ENCODE data around the gene PSMB10.

Gene PSMB10

DNA sequence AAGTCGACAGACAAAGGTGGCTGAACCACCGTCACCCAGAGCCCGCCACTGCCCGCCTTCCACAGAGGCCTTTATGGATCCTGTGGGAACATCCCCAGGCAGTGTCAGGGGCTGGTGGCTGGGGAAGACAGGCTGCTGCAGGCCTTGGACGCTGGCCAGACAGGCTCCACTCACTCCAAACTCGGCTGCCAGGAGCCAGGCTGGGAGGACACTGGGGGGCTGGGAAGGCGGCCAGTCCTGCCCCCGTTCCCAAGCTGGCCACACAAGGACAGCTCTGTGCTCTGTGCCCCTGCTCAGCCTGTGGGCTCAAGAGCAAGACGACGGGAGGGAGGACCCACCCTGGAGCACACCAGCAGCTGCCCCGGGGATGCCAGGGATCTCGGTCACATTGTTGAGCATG lies 14.8 kb upstream of the PSMB10 start:
- TF ChIP-seq, protein P1, sequence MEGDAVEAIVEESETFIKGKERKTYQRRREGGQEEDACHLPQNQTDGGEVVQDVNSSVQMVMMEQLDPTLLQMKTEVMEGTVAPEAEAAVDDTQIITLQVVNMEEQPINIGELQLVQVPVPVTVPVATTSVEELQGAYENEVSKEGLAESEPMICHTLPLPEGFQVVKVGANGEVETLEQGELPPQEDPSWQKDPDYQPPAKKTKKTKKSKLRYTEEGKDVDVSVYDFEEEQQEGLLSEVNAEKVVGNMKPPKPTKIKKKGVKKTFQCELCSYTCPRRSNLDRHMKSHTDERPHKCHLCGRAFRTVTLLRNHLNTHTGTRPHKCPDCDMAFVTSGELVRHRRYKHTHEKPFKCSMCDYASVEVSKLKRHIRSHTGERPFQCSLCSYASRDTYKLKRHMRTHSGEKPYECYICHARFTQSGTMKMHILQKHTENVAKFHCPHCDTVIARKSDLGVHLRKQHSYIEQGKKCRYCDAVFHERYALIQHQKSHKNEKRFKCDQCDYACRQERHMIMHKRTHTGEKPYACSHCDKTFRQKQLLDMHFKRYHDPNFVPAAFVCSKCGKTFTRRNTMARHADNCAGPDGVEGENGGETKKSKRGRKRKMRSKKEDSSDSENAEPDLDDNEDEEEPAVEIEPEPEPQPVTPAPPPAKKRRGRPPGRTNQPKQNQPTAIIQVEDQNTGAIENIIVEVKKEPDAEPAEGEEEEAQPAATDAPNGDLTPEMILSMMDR (conservative IDR thresholded peaks at IDR 0.05; ENCODE audit: low read depth, low read length): no peak
- H3K4me3 ChIP-seq (ENCODE audit: low read length): no peak overlapping the region
- no peak for DNase-seq (ENCODE audit: low read depth)

DNA sequence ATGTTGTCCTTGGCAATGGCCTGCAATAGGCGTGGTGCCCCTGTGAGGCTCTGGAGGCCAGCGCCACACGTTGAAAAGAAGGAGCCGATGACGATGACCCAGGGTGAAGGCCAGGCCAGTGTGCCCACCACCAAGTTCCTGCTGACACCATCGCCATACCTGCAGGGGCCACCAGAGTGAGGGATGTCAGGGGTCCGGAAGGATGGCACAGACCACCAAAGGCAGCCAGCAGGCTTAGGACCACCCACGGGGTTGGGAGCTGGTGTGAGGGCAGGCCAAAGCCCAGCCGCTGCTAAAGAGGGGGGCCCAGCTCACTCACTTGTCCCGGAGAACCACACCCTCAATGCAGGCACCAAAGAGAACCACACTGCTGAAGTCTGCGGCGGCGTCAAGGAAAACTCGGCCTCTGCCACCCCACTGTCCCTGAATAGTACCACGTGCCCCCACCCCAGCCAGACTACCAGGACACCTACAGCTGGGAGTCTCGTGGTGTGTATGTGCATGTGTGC lies 13.7 kb upstream of the PSMB10 start:
- H3K4me3 ChIP-seq (ENCODE audit: low read length): no peak overlapping the region
- DNase-seq (ENCODE audit: low read depth): no peak
- TF ChIP-seq, protein P1 (conservative IDR thresholded peaks at IDR 0.05; ENCODE audit: low read depth, low read length): no peak

DNA sequence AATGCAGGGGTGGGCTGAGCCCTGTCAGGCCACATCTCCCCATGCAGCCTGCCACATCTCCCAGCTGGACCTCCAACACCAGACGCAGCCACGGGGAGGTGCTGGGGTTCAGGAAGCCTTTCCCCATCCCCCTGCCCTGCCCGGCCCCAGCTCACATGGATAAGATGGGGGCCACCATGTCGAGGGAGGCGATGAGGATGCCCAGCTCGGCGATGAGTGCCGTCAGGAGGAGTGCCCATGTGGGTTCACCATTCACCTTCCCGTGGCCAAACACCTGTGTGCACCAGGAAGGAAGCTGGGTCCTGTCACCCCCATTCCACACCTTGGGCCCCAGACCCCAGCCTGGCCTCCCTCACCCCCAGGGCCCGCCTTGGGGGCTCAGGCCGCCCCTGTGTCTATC lies 13.0 kb upstream of the PSMB10 start:
- no peak for DNase-seq (ENCODE audit: low read depth)
- H3K4me3 ChIP-seq (ENCODE audit: low read length): no peak overlapping the region
- TF ChIP-seq, protein P1 (conservative IDR thresholded peaks at IDR 0.05; ENCODE audit: low read depth, low read length): no peak

DNA sequence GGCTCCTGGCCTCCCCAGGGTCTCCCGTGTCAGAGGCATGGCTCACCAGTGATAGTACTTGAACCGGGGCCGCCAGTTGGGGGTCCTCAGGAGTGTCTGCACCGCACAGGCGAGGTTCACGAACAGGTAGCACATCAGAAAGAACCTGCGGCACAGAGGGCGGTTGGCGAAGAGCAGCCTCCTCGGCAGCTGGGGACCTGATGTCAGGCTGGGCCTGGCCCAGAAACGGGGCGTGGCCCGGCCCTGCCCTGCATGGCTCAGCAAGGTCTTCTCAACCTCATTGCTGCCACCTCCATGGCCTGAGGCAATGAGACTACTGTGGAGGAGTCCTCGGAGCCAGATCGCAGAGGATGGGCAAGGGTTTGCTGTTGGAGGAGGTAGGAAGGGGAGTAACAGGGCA lies 11.4 kb upstream of the PSMB10 start:
- no peak for DNase-seq (ENCODE audit: low read depth)
- H3K4me3 ChIP-seq (ENCODE audit: low read length): no peak overlapping the region
- TF ChIP-seq, protein P1 (conservative IDR thresholded peaks at IDR 0.05; ENCODE audit: low read depth, low read length): no peak

- no peak for DNase-seq (ENCODE audit: low read depth)
- TF ChIP-seq, protein P1 (conservative IDR thresholded peaks at IDR 0.05; ENCODE audit: low read depth, low read length): no peak
- no peak overlapping the region for H3K4me3 ChIP-seq (ENCODE audit: low read length)
Observed at GRCh38 chr16:67946966-67947558, 10.4 kb upstream of the PSMB10 start.

DNA sequence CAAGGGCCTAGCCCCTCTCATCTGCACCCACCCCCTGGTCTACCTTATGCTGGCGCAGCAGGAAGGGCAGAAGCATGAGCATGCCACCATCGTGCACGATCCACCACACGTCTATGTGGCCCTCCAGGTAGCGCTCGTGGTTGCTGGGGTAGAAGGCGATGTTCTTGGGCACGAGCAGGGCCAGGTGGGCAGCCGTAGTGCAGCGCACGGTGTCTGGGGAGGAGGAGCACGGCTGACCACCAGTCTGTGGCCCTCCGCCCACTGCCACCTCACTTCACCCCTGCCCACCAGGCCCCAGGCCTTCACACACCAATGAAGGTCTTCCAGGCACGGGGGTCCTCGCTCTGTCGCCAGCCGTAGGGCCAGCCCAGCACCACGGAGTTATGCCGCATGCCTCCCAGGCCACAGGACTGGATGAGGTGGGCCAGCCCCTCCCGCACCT lies 9.5 kb upstream of the PSMB10 start:
- DNase-seq (ENCODE audit: low read depth): no peak
- no peak overlapping the region for H3K4me3 ChIP-seq (ENCODE audit: low read length)
- TF ChIP-seq, protein P1 (conservative IDR thresholded peaks at IDR 0.05; ENCODE audit: low read depth, low read length): no peak

DNA sequence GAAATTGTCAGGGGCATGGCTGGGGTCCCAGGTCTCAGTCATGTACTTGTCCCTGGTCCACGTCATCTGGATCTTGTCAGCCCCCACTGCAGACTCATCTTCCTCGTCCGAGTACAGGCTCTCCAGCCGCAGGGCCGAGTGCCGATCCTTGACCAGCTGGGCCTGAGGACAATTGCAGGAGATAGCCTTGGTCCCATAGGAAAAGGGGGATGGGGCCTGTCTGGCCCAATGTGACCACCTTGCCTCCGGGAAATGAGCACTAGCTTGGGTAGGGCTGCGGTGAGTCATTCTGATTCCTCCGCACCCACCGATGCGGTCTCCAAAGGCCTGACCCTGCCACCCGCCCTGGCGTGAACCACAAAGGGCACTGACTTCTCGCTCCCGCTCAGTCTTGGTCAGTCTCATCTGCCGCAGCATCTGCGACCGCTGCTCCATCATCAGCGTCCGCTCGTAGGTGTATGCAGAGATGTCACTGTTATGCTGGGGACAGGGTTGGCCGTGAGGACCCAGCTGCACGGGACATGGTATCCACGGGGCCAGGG lies 8.8 kb upstream of the PSMB10 start:
- no peak for DNase-seq (ENCODE audit: low read depth)
- H3K4me3 ChIP-seq (ENCODE audit: low read length): no peak overlapping the region
- TF ChIP-seq, protein P1 (conservative IDR thresholded peaks at IDR 0.05; ENCODE audit: low read depth, low read length): no peak
